Measurements from ENCODE around the gene UGT2B10.

GRCh38 chr4:68773699-68774098 is 42.1 kb upstream of the UGT2B10 start:
- no peak for TF ChIP-seq CTCF (IDR thresholded peaks at IDR 0.05; ENCODE audit: borderline replicate concordance, extremely low read depth, low read length, poor library complexity, severe bottlenecking)
- no peak for TF ChIP-seq EZH2 (IDR thresholded peaks at IDR 0.05; ENCODE audit: borderline replicate concordance, low read depth, low read length, severe bottlenecking)

Measured in DND-41 (cell line).